Hematopoietic multipotent progenitor cell treated with erythropoietin and hydrocortisone succinate and interleukin-3 and kit ligand, for 6 days (in vitro differentiated cells): ENCODE results near the gene KRTAP10-2.
A peak's percentile ranks its signal among the peaks of the same experiment; 100 is the strongest.
"Not testable (repeated sequence)": the region's sequence is repeated elsewhere in the genome, so short reads cannot be mapped to it uniquely, and the experiment has no call there.

Experiments
- DNase-seq: peaks from one replicate; pipeline ENCODE4 v3.0.0-alpha.2; 2015

Gene KRTAP10-2

GRCh38 chr21:44566403-44566802 lies 15.1 kb upstream of the KRTAP10-2 start:
- peak; percentile 8 for DNase-seq

- no peak for DNase-seq
These were observed 13.7 kb upstream of the KRTAP10-2 start for GRCh38 chr21:44564886-44565598.

- DNase-seq: no peak
These were observed 12.8 kb upstream of the KRTAP10-2 start for GRCh38 chr21:44564099-44564498.

GRCh38 chr21:44558695-44559094 lies 7.4 kb upstream of the KRTAP10-2 start, which contains the start of gene KRTAP10-3:
KRTAP10-3 (minus strand) TSS chr21:44558795; CDS start chr21:44558715, 80 bp downstream.
- no peak for DNase-seq

- not testable (repeated sequence) for DNase-seq
These were observed 7.0 kb upstream of the KRTAP10-2 start for GRCh38 chr21:44558329-44558675.

- DNase-seq: no peak
These were observed 6.4 kb upstream of the KRTAP10-2 start for GRCh38 chr21:44557491-44558328.

GRCh38 chr21:44556879-44557278 lies 5.6 kb upstream of the KRTAP10-2 start:
- no peak for DNase-seq

- DNase-seq: no peak
These were observed 4.0 kb upstream of the KRTAP10-2 start for GRCh38 chr21:44555200-44555875.

GRCh38 chr21:44552681-44553080 lies 1.4 kb upstream of the KRTAP10-2 start:
- DNase-seq: no peak

GRCh38 chr21:44552136-44552535 lies 831 bp upstream of the KRTAP10-2 start:
- DNase-seq: no peak

GRCh38 chr21:44550807-44551206 lies 498 bp downstream of the KRTAP10-2 start:
- DNase-seq: no peak

- DNase-seq: not testable (repeated sequence)
These were observed 1.0 kb downstream of the KRTAP10-2 start for GRCh38 chr21:44550285-44550684.

- no peak for DNase-seq
These were observed 1.6 kb downstream of the KRTAP10-2 start for GRCh38 chr21:44549525-44550211.

GRCh38 chr21:44548922-44549321 lies 2.4 kb downstream of the KRTAP10-2 start:
- no peak for DNase-seq

- DNase-seq: no peak
These were observed 2.9 kb downstream of the KRTAP10-2 start for GRCh38 chr21:44548381-44548780.

- DNase-seq: no peak
These were observed 3.5 kb downstream of the KRTAP10-2 start for GRCh38 chr21:44547656-44548331.

GRCh38 chr21:44544566-44544965 lies 6.7 kb downstream of the KRTAP10-2 start:
- DNase-seq: no peak

GRCh38 chr21:44542716-44543115 lies 8.6 kb downstream of the KRTAP10-2 start:
- DNase-seq: no peak

GRCh38 chr21:44540741-44541288 lies 10.5 kb downstream of the KRTAP10-2 start:
- no peak for DNase-seq

- DNase-seq: no peak
These were observed 11.2 kb downstream of the KRTAP10-2 start, which contains the start of gene KRTAP10-1 for GRCh38 chr21:44539991-44540666. KRTAP10-1 (minus strand) TSS chr21:44540195; CDS start chr21:44540150, 45 bp downstream.

GRCh38 chr21:44539046-44539445 lies 12.3 kb downstream of the KRTAP10-2 start:
- no peak for DNase-seq
